NCI-H2196 (cell line): ENCODE measurements around the gene STK11.
"Not testable (repeated sequence)": the region's sequence is repeated elsewhere in the genome, so short reads cannot be mapped to it uniquely, and the experiment has no call there.

Experiments used
- DNase-seq: peaks from one replicate; lab custom pipeline; 2025; ENCODE audit not compliant: unreplicated experiment; lab: John Stamatoyannopoulos, UW

STK11 gene

GRCh38 chr19:1169411-1169791 is 36.2 kb upstream of the STK11 start:
- no peak for DNase-seq

GRCh38 chr19:1169921-1170885 is 35.4 kb upstream of the STK11 start:
- DNase-seq: no peak

DNA sequence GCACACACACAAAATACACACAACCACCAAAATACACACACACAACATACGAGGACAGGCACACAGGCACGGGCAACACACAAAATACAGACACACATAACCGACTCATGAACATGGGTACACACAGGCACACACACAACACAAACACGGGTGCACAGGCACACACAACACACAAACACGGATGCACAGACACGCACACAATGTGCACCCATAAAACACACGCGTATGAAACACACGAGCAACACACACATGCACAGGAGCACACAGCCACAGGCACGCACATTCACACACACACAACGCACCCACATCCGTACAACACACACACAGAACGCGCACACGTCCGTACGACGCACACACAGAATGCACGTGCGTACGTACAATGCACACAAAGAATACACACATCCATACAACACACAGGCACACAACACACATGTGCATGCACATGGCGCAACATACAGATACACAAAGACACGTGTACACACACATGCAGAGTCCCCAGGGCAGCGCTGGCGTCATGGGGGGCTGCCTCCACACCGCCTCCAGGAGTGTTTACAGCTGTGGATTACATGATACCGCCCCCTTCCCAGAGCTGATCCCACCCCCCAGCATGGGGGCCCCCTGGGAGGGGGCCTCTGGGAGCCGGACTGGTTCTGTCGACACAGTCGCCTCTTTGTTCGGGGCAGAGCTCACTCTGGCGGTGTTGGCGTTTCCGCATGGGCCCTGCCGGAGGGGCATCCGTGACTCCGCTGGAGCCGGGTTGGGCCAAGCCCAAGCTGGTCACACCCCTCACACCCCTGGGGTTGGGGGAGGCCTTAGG is 34.4 kb upstream of the STK11 start:
- DNase-seq: no peak

GRCh38 chr19:1171755-1172352 is 33.7 kb upstream of the STK11 start:
- peak; percentile 25 for DNase-seq

DNA sequence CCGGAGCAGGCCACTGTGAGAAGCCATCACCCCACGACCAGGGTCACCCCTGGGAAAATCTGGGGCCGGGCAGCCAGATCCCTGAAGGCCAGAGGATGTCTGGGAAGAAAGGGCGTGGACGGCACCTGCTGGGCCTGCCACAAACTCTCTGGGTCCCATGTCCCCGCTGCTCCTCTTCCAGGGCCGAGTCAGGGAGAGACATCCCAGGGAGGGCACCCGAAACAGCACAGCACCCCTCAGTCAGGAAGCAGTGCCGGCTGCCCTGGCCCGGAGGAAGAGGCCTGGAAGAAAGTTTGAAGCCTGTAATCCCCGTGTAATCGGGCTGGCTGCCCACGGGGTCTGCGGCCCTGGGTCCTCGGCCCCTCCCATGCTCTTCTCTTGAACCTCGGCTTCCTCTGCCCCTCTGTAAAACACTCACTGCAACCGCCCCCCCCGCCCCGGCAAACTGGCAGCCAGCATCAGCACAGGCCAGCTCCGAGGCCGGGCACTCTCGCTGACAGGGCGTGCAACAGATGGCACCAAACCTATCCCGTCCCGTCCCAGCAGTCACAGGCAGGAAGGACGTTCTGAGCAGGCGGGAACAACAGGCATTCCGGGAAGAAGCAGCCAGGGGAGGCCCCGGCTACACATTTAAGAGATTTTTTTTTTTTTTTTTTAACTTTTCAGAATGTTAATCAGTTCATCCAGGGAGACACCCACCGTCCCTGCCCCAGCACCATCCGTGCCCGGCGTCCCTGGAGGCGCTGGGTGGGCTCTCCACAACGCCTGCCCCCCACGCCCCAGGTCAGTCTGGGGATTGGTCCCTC is 33.0 kb upstream of the STK11 start:
- no peak for DNase-seq

GRCh38 chr19:1173159-1173844 is 32.3 kb upstream of the STK11 start:
- DNase-seq: no peak

DNA sequence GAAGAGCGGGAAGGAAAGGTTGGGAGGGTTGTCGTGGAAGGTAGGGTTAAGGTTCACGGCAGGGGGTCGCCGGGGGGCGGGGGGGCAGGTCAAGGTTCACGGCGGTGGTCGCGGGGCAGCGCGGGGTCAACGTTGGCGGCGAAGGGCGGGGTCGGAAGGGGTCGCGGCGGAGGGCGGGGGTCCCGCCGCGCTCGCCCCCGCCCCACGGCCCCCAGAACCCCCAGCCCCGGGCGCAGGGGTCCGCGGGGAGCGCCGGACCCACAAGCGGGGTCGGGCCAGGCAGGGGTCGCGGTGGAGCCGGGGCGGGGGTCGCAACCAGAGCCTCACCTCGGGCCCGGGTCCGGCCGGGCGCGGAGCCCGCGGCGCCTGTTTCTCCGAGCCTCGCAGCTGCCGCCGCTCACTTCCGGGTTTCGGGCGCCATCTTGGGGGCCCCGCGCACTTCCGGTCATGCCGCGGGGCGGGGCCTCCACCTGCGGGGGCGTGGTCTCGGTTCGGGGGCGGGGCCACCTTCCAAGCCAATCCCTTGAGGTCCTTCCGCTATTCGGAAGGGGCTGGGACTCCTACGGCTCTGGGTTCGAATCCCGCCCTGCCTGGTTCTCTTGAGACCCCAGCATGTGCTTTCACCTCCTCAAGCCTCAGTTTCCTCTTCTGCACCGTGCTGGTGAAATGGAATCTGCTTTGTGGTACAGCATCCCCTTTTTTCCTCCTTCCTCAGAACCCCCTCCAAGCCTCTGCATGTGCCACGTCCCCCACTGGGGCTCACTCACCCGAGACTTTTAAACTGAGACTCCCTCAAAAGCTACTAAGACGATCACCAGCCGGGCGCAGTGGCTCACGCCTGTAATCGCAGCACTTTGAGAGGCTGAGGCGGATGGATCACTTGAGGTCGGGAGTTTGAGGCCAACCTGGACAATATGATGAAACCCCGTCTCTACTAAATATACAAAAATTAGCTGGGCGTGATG is 31.5 kb upstream of the STK11 start, which contains the start of gene SBNO2:
SBNO2 (minus strand) TSS at position 424 of the 965 bp plus-strand sequence. CDS start 19,992 bp downstream, outside the sequence.
- peak; percentile 86 for DNase-seq

DNA sequence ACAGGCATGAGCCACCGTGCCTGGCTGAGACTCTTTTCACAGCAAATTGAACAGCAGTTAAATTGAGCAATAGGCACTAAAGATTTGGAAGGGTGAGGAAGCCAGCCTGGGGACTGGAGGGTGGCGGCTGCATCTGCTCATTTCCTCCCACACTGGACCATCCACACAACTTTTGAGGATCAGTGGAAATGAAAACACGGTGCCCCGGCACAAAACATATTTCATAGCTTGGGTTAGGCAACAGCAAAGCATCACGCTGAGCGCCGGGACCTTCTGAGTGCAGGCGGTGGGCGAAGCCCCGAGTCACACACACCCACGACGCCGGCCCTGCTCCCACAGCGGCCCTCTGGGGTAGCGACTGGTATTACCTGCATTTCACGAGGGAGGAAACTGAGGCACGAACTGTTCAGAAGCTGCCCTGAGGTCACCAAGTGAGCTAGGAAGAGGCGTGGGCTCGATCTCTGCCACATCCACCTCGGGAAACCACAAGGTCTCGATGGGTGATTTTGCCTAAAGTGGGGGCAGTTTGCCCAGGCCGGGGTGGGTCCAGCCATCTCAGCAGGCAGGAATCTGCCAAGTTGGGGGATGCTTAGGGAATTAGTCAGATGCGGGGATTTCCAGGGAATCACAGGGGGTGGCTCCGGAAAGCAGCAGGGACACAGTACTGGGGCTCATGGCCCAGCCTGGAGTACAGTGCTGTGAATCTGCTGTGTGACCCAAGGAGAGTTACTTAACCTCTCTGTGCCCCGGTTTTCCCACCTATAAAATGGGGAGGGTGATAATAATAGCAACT is 28.1 kb upstream of the STK11 start:
- DNase-seq: no peak

DNA sequence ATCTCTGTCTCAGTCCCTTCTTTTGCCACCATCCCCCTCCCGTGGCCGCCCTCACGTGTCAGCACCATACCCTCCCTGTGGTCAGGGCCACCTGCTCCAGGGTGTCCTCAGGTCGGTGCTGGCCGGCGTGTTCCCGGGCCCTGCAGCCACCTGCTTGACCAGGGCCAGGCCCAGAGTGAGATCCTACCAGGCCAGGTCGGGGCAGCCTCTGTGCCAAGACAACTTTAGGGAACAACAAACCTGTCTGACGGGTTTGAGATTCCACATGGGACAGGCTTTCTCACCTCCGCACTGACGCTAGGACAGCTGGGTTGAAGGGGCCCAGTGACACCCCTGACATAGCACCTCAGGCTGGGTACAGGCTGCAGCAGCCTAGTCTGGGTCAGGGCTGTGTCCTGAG is 24.0 kb upstream of the STK11 start:
- DNase-seq: no peak

DNA sequence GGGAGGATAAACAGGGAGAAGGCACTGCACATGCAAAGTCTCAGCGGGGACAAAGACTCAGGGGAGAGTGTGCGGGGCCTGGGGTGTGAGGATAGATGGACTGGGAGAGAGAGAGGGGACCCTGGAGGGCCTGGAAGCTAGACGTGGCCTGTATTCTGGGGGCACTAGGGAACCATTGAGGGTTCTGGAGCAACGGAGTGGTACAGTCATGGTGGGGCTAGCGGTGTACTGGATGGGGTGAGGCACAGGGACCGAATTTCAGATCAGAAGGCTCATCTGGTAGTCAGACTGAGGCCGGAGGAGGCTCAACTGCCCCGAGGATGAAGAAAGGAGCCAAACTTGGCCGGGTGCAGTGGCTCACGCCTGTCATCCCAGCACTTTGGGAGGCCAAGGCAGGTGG is 23.5 kb upstream of the STK11 start:
- no peak for DNase-seq

GRCh38 chr19:1182727-1183126 is 22.9 kb upstream of the STK11 start:
- DNase-seq: no peak

DNA sequence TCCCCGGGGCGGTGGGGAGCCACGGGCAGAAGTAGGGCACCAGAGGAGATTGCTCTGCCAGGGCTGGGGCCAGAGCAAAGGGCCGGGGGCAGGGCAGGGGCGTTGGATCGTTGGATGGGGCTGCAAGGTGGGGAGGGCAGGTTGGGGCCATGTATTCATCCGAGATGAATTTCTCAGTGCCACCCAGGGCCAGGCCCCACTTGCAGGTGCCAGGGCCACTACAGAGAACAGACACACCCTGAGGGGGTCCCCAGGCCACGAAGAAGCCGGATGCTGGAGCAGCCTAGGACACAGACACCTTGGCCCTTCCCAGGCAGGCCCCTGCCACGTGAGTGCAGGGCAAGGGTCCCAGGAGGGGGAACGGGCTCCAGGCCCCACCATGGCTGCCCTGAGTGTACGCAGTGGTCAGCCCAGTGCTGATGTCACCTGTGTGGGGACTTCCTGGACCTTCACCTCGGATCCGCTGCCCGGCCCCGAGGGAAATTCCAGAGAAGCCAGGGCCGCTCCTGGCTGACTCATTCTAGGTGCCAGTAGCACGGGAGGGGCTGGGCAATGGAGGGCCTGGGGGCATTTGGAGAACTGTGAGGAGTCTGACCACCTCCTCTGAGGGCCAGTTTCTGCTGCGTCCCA is 21.9 kb upstream of the STK11 start:
- DNase-seq: no peak

- no peak for DNase-seq
Observed at GRCh38 chr19:1189419-1189818, 16.2 kb upstream of the STK11 start.

- no peak for DNase-seq
Observed at GRCh38 chr19:1199531-1199930, 6.0 kb upstream of the STK11 start.

DNA sequence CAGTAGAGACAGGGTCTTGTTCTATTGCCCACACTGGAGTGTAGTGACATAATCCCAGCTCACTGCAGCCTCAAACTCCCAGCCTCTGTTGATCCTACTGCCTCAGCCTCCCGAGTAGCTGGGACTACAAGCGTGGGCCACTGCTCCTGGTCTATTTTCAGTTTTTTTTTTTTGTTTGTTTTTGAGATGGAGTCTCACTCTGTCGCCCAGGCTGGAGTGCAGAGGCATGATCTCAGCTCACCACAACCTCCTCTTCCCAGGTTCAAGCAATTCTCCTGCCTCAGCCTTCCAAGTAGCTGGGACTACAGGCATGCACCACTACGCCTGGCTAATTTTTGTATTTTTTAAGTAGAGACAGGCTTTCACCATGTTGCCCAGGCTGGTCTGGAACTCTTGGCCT is 5.0 kb upstream of the STK11 start:
- not testable (repeated sequence) for DNase-seq

GRCh38 chr19:1206150-1206863 is 729 bp downstream of the STK11 start:
- DNase-seq: no peak

GRCh38 chr19:1206864-1207450 is 1.4 kb downstream of the STK11 start:
- no peak for DNase-seq
